Stomach (tissue), 9 donors: ENCODE results near the gene PRKCE. TPM values are rescaled to one million over a fixed set of nuclear protein-coding genes. Genes with fewer than 3 reads are reported as not detected.

ENCODE experiments used
- DNase-seq, 2 donors: peaks; one replicate each; pipeline versions ENCODE4 v3.0.0 to v3.0.0-alpha.2; 2013 to 2019
- H3K27ac ChIP-seq, 5 donors: fragments of 200-600 bp in 4 of 5; sonication (generic) in 4 of 5; one replicate each; pipeline ENCODE4 v1.5.1; 2013 to 2019; ENCODE audit warnings: mild to moderate bottlenecking in 1 of 5, moderate library complexity in 1 of 5
- H3K27me3 ChIP-seq, 3 donors: fragments of 200-600 bp; sonication (generic); one replicate each; pipeline ENCODE4 v1.5.1; 2017 to 2019; ENCODE audit warnings: mixed run types in 1 of 3
- H3K36me3 ChIP-seq, 4 donors: fragments of 200-600 bp; sonication (generic); 1 replicate in 3 of 4; 2 replicates in 1 of 4; pipeline ENCODE4 v1.5.1; 2016 to 2019
- H3K4me1 ChIP-seq, 4 donors: fragments of 200-600 bp; sonication (generic); one replicate each; pipeline ENCODE4 v1.5.1; 2016 to 2019
- H3K4me3 ChIP-seq, 4 donors: fragments of 200-600 bp; sonication (generic) in 3 of 4; one replicate each; pipeline ENCODE4 v1.5.1; 2016 to 2019; ENCODE audit warnings: mild to moderate bottlenecking in 1 of 4
- H3K9me3 ChIP-seq, 4 donors: fragments of 200-600 bp; sonication (generic); one replicate each; pipeline ENCODE4 v1.5.1; 2016 to 2019
- CTCF ChIP-seq, 7 experiments: fragments of 450-650 bp in 4 of 7; fragments of 200-600 bp in 3 of 7; sonication (generic) in 3 of 7; IDR thresholded peaks; one replicate each; pipeline ENCODE4 v1.5.1; 2016 to 2019; ENCODE audit warnings: antibody characterized with exemption in 7 of 7, control low read depth in 2 of 7, mild to moderate bottlenecking in 1 of 7
- EP300 ChIP-seq: sonication (generic); formaldehyde crosslinking; IDR thresholded peaks from one replicate; pipeline ENCODE4 v1.6.1; 2017; ENCODE audit warnings: antibody characterized with exemption
- POLR2A ChIP-seq, 4 donors: fragments of 450-650 bp; IDR thresholded peaks; one replicate each; pipeline ENCODE4 v1.6.1; 2016; ENCODE audit warnings: antibody characterized with exemption in 4 of 4, control low read depth in 2 of 4, mild to moderate bottlenecking in 1 of 4, moderate library complexity in 1 of 4
- POLR2AphosphoS5 ChIP-seq, 3 donors: sonication (generic); formaldehyde crosslinking; IDR thresholded peaks; one replicate each; pipeline ENCODE4 v1.6.1; 2016; ENCODE audit warnings: antibody characterized with exemption in 3 of 3
- WGBS, 5 donors: extraction: QIAGEN DNeasy Blood & Tissue Kit in 3 of 5; methylation state at CpG; one replicate each; pipeline versions ENCODE4 v1.1.5 to v1.1.7; 2013 to 2018; 5-methylcytosine and 5-hydroxymethylcytosine counted together
- intact Hi-C: fragments of 100-400 bp; cut with DNase I; formaldehyde crosslinking; loops from one replicate; pipeline ENCODE4 v1.15.1; 2023; ENCODE audit warnings: low total_unique reads
- polyA plus RNA-seq, 3 donors: library from polyadenylated mRNA; stranded (reverse); fragments of 200-250 nt; gene quantifications; one replicate each; pipeline ENCODE4 v1.2.3, GENCODE V29; 2013
- total RNA-seq, 5 donors: library from RNA; depleted of rRNA; stranded (reverse); fragments of >200 nt; gene quantifications; one replicate each; pipeline versions ENCODE4 v1.1.0 to v1.2.3, GENCODE V29; 2014 to 2016
- donor health status: healthy with polysubstance abuse.
- donor health status: Bipolar disorder and iron deficiency.
- donor health status: healthy.

PRKCE gene
- total and polyA plus RNA-seq, 8 donors, result 2.0 to 92.0 (median 10.0) TPM

GRCh38 chr2:46227674-46228289 is 576.3 kb downstream of the PRKCE start:
- H3K9me3 ChIP-seq, result no peaks in the 10 kb centered on the region
- no peak for TF ChIP-seq POLR2AphosphoS5 (IDR thresholded peaks at IDR 0.05)
- no peak for TF ChIP-seq POLR2A (IDR thresholded peaks at IDR 0.05)
- no peak for TF ChIP-seq EP300
- no peak for TF ChIP-seq CTCF (IDR thresholded peaks at IDR 0.05)
- DNase-seq, result no peak
- no peak overlapping the region for H3K27ac ChIP-seq
- no peak overlapping the region for H3K4me3 ChIP-seq
- H3K36me3 ChIP-seq, result no peaks in the 10 kb centered on the region
- intact Hi-C loops, result no loop called here
- 72 to 88% (median 77%) methylated on average over 7 of the region's 7 CpGs for WGBS, 5 donors
- no peaks in the 10 kb centered on the region for H3K27me3 ChIP-seq
- peaks cover 0 to 6% (median 0%) of the 10 kb centered on the region in 4 donors for H3K4me1 ChIP-seq

- H3K27ac ChIP-seq, result peak overlapping the region in 2 of 5 donors; percentile 5 to 29
- no peaks in the 10 kb centered on the region for H3K27me3 ChIP-seq
- peak in 1 of 2 donors; percentile 49 for DNase-seq
- intact Hi-C loops, result no loop called here
- H3K9me3 ChIP-seq, result no peaks in the 10 kb centered on the region
- H3K36me3 ChIP-seq, result no peaks in the 10 kb centered on the region
- peaks cover 0 to 6% (median 0%) of the 10 kb centered on the region in 4 donors for H3K4me1 ChIP-seq
- no peak overlapping the region for H3K4me3 ChIP-seq
- TF ChIP-seq EP300, result no peak
- 65 to 81% (median 77%) methylated on average over 11 of the region's 11 CpGs for WGBS, 5 donors
Observed at GRCh38 chr2:46229134-46230063, 577.9 kb downstream of the PRKCE start.

GRCh38 chr2:46230115-46230571 is 578.7 kb downstream of the PRKCE start:
- TF ChIP-seq CTCF (IDR thresholded peaks at IDR 0.05) (no peak), POLR2AphosphoS5 (IDR thresholded peaks at IDR 0.05) (no peak), EP300 (no peak), POLR2A (IDR thresholded peaks at IDR 0.05) (no peak)
- peak in 1 of 2 donors; percentile 30 for DNase-seq
- H3K4me3 ChIP-seq, result no peak overlapping the region
- intact Hi-C loops, result no loop called here
- peak overlapping the region in 2 of 5 donors; percentile 5 to 29 for H3K27ac ChIP-seq
- 63 to 94% (median 80%) methylated on average over 3 to 6 of the region's 6 CpGs for WGBS, 5 donors
- no peaks in the 10 kb centered on the region for H3K4me1 ChIP-seq
- no peaks in the 10 kb centered on the region for H3K9me3 ChIP-seq
- no peaks in the 10 kb centered on the region for H3K27me3 ChIP-seq
- no peaks in the 10 kb centered on the region for H3K36me3 ChIP-seq

GRCh38 chr2:46230677-46231425 is 579.4 kb downstream of the PRKCE start:
- no peak overlapping the region for H3K27ac ChIP-seq

More at GRCh38 chr2:46230677-46231425, 579.4 kb downstream of the PRKCE start:
- Histone ChIP-seq H3K9me3 (no peaks in the 10 kb centered on the region), H3K27me3 (no peaks in the 10 kb centered on the region), H3K36me3 (no peaks in the 10 kb centered on the region), H3K4me3 (no peak overlapping the region), H3K4me1 (no peaks in the 10 kb centered on the region)
- 77 to 86% (median 86%) methylated on average over 4 of the region's 4 CpGs for whole genome bisulfite sequencing, 5 donors
- TF ChIP-seq POLR2A (IDR thresholded peaks at IDR 0.05), result no peak
- no peak for TF ChIP-seq POLR2AphosphoS5 (IDR thresholded peaks at IDR 0.05)
- TF ChIP-seq EP300, result no peak
- TF ChIP-seq CTCF (IDR thresholded peaks at IDR 0.05), result no peak
- DNase-seq, result no peak
- intact Hi-C loops, result no loop called here
